Endothelial cell of umbilical vein (primary cell): ENCODE measurements around the gene FGFBP2.

ENCODE experiments used
- EZH2 ChIP-seq: IDR thresholded peaks from 2 replicates; pipeline ENCODE4 v1.6.1; 2012; ENCODE audit warnings: borderline replicate concordance, low read depth, mild to moderate bottlenecking, moderate library complexity, low read length, inconsistent platforms; ENCODE audit not compliant: severe bottlenecking
- FOS ChIP-seq: IDR thresholded peaks from 2 replicates; pipeline ENCODE4 v1.6.1; 2011; ENCODE audit warnings: mild to moderate bottlenecking, low read length, moderate library complexity, borderline replicate concordance; ENCODE audit not compliant: insufficient read depth
- MYC ChIP-seq: IDR thresholded peaks from one replicate; pipeline ENCODE4 v1.6.1; 2011; ENCODE audit warnings: mild to moderate bottlenecking, low read depth, low read length
- POLR2A ChIP-seq: IDR thresholded peaks from 2 replicates; pipeline ENCODE4 v1.6.1; 2012; ENCODE audit warnings: low read depth, mild to moderate bottlenecking, control low read depth, low read length
- POLR2AphosphoS5 ChIP-seq: IDR thresholded peaks from 2 replicates; pipeline ENCODE4 v1.6.1; 2012; ENCODE audit warnings: low read depth, mild to moderate bottlenecking, control low read depth, low read length, moderate library complexity; ENCODE audit not compliant: insufficient read depth
- TF ChIP-seq, protein P1 (sequence below), 2 donors: IDR thresholded peaks; 1 replicate in 1 of 2; 2 replicates in 1 of 2; pipeline ENCODE4 v1.5.1; 2011; ENCODE audit warnings: low read length in 2 of 2, mild to moderate bottlenecking in 2 of 2, moderate library complexity in 2 of 2, control low read depth in 1 of 2, inconsistent platforms in 1 of 2, low read depth in 1 of 2; ENCODE audit not compliant: insufficient read depth in 1 of 2; ENCODE audit errors: extremely low read depth in 1 of 2
- TF ChIP-seq, protein P2 (sequence below): IDR thresholded peaks from 2 replicates; pipeline ENCODE4 v1.6.1; 2011; ENCODE audit not compliant: insufficient read depth, insufficient read length

DNA sequence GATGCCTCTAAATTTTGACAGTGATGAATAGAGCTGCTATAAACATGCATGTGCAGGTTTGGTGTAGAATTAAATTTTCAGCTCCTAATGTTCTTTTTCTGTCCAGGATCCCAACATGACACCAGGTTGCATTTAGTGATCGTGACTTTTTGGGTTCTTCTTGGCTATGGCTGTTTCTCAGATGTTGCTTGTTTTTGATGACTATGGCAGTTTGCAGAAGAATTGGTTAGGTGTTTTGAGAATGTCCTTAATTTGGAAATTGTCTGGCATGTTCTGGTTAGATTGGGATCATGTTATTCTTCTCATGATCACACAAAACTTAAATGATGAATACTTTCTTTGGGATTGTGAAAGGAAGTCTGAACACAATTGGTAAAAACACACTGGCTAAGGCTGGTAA, 20.7 kb downstream of the FGFBP2 start:
- TF ChIP-seq POLR2A, result no peak
- TF ChIP-seq, protein P1, sequence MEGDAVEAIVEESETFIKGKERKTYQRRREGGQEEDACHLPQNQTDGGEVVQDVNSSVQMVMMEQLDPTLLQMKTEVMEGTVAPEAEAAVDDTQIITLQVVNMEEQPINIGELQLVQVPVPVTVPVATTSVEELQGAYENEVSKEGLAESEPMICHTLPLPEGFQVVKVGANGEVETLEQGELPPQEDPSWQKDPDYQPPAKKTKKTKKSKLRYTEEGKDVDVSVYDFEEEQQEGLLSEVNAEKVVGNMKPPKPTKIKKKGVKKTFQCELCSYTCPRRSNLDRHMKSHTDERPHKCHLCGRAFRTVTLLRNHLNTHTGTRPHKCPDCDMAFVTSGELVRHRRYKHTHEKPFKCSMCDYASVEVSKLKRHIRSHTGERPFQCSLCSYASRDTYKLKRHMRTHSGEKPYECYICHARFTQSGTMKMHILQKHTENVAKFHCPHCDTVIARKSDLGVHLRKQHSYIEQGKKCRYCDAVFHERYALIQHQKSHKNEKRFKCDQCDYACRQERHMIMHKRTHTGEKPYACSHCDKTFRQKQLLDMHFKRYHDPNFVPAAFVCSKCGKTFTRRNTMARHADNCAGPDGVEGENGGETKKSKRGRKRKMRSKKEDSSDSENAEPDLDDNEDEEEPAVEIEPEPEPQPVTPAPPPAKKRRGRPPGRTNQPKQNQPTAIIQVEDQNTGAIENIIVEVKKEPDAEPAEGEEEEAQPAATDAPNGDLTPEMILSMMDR (IDR thresholded peaks at IDR 0.05; ENCODE audit: extremely low read depth in 1 of 2, insufficient read depth in 1 of 2, low read depth in 1 of 2, low read length in 2 of 2), result no peak
- no peak for TF ChIP-seq POLR2AphosphoS5
- TF ChIP-seq, protein P2, sequence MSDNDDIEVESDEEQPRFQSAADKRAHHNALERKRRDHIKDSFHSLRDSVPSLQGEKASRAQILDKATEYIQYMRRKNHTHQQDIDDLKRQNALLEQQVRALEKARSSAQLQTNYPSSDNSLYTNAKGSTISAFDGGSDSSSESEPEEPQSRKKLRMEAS, result no peak
- no peak for TF ChIP-seq FOS
- TF ChIP-seq EZH2, result no peak
- TF ChIP-seq MYC, result no peak
